HG02610 (cell line): Measurements from ENCODE around the gene TSPO.

Source experiments
- ATAC-seq: cut with Tn5 transposase; IDR thresholded peaks from one replicate; pipeline ENCODE4 v1.9.1; 2021; ENCODE audit warnings: mild to moderate bottlenecking, moderate library complexity; ENCODE audit not compliant: unreplicated experiment

The TSPO gene

GRCh38 chr22:43199541-43199940, 48.2 kb downstream of the TSPO start:
- no peak for ATAC-seq

- ATAC-seq: no peak
These were observed 48.7 kb downstream of the TSPO start for GRCh38 chr22:43200031-43200430.

GRCh38 chr22:43200555-43200954, 49.2 kb downstream of the TSPO start:
- ATAC-seq: no peak

- no peak for ATAC-seq
These were observed 50.3 kb downstream of the TSPO start for GRCh38 chr22:43201486-43202219.

DNA sequence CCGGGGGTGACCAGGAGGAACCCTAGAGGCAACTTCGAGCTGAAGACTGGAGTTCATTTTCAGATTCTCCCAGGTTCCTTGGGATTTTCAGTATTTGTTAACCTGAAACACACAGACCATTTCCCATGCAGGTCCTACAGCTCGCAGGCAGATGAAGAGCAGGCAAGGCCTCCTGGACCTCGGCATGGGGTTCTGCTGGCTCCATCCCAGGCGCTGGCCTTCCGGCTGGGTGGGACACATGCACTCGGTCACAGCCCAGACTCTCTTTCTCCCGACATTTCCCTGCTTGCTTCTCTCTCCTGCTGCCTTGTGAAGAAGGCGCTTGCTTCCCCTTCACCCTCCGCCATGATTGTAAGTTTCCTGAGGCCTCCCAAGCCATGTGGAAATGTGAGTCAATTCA, 51.0 kb downstream of the TSPO start:
- no peak for ATAC-seq

DNA sequence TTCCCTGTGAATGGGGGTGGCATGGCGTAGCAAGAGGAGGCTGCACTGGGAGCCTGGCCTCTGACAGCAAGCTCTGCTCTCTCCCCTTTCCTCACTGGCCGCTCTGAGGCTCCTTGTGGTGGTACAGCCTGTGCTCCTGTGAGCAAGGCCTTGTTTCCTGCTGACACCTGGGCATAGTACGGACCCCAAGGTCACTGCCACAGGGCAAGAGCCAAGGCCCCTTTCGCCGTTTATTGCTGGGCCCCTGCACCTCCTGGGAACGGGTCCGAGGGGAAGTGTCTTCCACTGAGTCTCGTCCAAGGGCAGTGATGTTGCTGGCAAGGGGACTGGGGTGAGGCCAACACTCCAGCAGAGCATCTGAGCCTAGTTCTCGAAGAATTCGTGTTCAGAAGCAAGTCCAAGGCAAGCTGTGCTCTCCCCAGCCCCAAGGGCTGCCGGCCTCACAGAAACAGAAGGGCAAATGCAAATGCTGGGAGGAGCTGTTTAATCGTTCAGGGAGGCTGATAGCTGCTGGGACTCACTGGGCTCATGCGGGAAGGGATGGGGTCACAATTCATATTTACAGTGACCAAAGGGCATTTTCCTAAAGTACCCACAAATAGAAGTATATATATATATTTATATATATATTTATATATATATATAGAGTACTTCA, 51.5 kb downstream of the TSPO start:
- no peak for ATAC-seq

GRCh38 chr22:43203471-43203981, 52.2 kb downstream of the TSPO start:
- no peak for ATAC-seq

GRCh38 chr22:43205261-43205691, 53.9 kb downstream of the TSPO start:
- ATAC-seq: no peak

DNA sequence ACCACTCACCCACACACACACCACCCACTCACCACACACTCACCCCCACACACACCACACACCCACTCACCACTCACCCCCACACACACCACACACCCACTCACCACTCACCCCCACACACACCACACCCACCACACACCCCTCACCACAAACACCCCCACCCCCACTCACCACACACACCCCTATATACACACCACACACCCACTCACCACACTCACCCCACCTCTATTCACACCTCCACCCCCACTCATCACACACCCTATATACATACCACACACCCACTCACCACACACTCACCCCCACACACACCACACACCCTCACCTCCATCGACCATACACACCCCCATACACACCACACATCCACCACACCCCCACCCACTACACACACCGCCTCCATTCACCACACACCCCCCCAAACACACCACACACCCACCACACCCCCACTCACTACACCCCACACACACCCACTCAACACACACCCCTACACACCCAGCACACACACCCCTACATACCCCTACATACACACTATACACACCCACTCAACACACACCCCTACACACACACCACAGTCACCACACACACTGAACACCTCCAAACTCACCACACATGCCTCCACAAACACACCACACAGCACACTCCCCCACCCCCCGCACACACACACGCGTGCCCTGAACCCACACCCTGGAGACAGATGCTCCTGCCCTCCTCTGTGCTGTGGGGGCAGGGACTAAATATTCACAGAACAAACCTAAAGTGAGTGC, 54.6 kb downstream of the TSPO start:
- no peak for ATAC-seq

- ATAC-seq: no peak
These were observed 55.3 kb downstream of the TSPO start for GRCh38 chr22:43206509-43207161.

DNA sequence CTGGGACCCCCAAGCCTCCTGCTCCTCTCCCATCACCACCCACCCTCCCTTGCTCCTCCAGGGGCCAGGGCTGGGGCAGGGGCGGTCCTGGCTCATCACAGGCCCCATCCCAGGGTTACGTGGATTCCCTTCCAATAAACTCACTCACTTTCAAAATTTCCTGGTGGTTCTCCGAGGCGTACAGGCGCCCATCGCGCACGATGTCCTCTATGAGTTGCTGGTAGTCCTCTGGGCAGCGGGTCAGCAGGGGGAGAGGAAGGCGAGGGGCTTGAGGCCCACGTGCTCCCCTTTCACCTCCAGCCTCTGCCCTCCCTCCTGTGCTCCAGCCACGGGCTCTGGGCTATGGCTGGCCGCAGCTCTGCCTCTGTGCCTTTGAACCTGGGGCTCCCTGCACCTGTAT, 56.0 kb downstream of the TSPO start:
- no peak for ATAC-seq

DNA sequence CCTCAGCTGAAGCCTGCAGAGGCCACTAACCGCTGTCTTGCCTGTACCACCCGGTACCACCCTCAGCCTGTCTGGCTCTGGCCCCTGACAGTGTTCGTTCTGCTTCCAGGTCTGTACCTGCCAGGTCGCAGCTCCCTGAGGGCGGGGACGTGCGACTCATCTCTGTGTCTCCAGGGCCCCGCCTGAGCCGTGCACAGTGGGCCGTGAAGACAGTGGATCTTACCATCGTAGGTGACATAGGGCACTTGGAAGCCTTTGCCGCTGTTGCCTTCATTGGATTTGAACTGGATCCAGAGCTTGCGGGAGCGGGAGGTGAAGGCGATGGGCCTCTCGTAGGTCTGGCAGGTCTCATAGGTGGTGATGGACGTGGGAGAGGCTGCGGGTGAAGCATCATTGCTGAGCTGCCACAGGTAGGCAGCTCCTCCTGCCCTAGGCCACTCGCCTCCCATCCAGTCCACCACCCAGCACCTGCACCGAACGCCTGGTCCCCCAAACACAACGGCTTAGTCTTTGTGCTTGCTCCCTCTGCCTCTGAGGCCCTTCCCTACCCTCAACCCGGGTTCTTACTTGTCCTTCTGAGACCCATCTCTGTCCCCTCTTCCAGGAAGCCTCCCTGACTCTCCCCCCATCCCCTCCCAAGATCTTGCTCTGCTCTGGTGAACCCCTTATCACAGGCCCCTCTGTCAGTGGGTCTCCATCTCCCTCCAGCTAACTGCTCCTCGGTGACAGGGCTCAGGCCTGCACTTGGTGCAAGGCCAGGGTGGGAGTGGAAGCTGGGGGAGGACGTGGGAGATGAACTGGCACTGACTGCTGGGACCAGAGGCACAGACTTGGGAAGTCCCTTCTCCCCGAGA, 56.7 kb downstream of the TSPO start:
- ATAC-seq: no peak

GRCh38 chr22:43208703-43209522, 57.6 kb downstream of the TSPO start:
- no peak for ATAC-seq

GRCh38 chr22:43209523-43209890, 58.1 kb downstream of the TSPO start:
- ATAC-seq: no peak

DNA sequence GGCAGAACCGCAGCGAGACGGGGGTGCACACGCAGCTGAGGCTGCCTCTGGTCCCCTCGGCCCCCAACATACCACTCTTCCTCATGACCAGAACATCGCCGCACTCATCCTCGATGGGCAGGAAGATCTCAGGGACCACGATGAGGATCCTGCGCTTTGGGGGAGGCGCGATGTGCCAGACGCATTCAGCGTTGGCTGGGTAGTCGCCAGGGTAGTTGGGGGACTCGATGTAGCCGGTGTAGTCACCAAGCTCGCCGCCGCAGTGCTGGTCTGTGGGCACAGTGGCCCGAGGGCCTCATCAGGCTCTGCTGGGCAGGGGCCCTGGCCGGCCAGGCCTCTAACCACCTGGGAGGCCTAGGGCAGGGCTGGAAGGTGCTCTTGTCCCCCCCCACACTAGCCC, 58.6 kb downstream of the TSPO start:
- no peak for ATAC-seq

- no peak for ATAC-seq
These were observed 59.5 kb downstream of the TSPO start for GRCh38 chr22:43210631-43211515.

GRCh38 chr22:43211941-43212433, 60.6 kb downstream of the TSPO start:
- no peak for ATAC-seq

DNA sequence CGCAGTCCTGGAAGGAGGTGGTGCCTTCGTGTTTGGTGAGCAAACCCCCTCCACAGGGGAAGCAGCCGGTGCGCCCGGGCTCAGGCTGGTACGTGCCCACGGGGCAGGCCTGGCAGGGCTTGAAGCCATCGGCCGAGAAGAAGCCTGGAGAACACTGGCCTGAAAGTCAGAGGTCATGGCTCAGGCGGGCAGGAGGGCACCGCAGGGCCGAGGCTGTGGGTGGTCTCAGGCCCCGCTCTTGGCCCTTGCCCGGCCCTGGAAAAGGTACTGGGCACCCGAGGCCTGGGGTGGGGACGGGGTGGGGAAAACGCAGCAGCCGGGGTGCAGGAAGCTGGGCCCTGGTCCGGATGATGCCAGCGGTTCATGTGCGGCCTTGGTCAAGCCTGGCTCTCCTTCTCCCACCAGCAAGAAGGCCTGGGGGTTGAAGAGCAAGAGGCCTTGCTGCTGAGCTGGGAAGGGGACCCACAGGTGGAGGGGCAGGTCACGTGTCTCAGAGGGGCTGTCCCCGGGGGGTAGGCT, 61.1 kb downstream of the TSPO start:
- ATAC-seq: no peak
